NCI-H345 treated with DMSO at 0.1 percent for 48 hours (cell line): ENCODE measurements around the gene TTLL3.
A peak's percentile ranks its signal among the peaks of the same experiment; 100 is the strongest.
"Not testable (repeated sequence)": the region's sequence is repeated elsewhere in the genome, so short reads cannot be mapped to it uniquely, and the experiment has no call there.

Experiments
- DNase-seq: peaks from one replicate; lab custom pipeline; 2025; ENCODE audit not compliant: unreplicated experiment; lab: John Stamatoyannopoulos, UW

TTLL3 gene

GRCh38 chr3:9837701-9838582 is 27.9 kb downstream of the TTLL3 start:
- DNase-seq: no peak

GRCh38 chr3:9838856-9839255 is 28.8 kb downstream of the TTLL3 start:
- no peak for DNase-seq

GRCh38 chr3:9841015-9841414 is 31.0 kb downstream of the TTLL3 start:
- no peak for DNase-seq

GRCh38 chr3:9843715-9844438 is 33.8 kb downstream of the TTLL3 start, which contains the start of gene RPUSD3:
Gene RPUSD3, minus strand, starts transcription at chr3:9844008. Its CDS starts 18 bp downstream, at chr3:9843990.
- DNase-seq: peak; percentile 65

GRCh38 chr3:9846231-9846630 is 36.2 kb downstream of the TTLL3 start:
- DNase-seq: no peak

GRCh38 chr3:9846931-9847488 is 36.9 kb downstream of the TTLL3 start:
- no peak for DNase-seq

GRCh38 chr3:9847870-9848269 is 37.8 kb downstream of the TTLL3 start:
- DNase-seq: not testable (repeated sequence)

GRCh38 chr3:9848860-9849259 is 38.8 kb downstream of the TTLL3 start:
- DNase-seq: not testable (repeated sequence)

GRCh38 chr3:9851383-9851782 is 41.3 kb downstream of the TTLL3 start:
- DNase-seq: not testable (repeated sequence)

- not testable (repeated sequence) for DNase-seq
These were observed 41.9 kb downstream of the TTLL3 start for GRCh38 chr3:9851926-9852325.

- no peak for DNase-seq
These were observed 42.5 kb downstream of the TTLL3 start for GRCh38 chr3:9852528-9852927.

- not testable (repeated sequence) for DNase-seq
These were observed 44.4 kb downstream of the TTLL3 start for GRCh38 chr3:9854291-9854940.

- no peak for DNase-seq
These were observed 45.5 kb downstream of the TTLL3 start for GRCh38 chr3:9855594-9855993.

GRCh38 chr3:9859530-9860025 is 49.5 kb downstream of the TTLL3 start:
- no peak for DNase-seq

GRCh38 chr3:9861201-9861600 is 51.1 kb downstream of the TTLL3 start:
- no peak for DNase-seq

GRCh38 chr3:9861626-9862130 is 51.6 kb downstream of the TTLL3 start:
- no peak for DNase-seq

- DNase-seq: no peak
These were observed 52.5 kb downstream of the TTLL3 start for GRCh38 chr3:9862391-9863057.

GRCh38 chr3:9863058-9863772 is 53.2 kb downstream of the TTLL3 start:
- DNase-seq: no peak

GRCh38 chr3:9864200-9864927 is 54.3 kb downstream of the TTLL3 start:
- peak; percentile 52 for DNase-seq
